ENCODE data around the gene FLYWCH2. TPM values are rescaled to one million over a fixed set of nuclear protein-coding genes. Genes with fewer than 3 reads are reported as not detected.

Gene FLYWCH2
- total and polyA plus RNA-seq, 9 of the 15 experiments (the other 6 are each of a cell fraction or from before 2014, with no cell fraction given) = 0.70 to 55.5 (median 7.6) TPM

DNA sequence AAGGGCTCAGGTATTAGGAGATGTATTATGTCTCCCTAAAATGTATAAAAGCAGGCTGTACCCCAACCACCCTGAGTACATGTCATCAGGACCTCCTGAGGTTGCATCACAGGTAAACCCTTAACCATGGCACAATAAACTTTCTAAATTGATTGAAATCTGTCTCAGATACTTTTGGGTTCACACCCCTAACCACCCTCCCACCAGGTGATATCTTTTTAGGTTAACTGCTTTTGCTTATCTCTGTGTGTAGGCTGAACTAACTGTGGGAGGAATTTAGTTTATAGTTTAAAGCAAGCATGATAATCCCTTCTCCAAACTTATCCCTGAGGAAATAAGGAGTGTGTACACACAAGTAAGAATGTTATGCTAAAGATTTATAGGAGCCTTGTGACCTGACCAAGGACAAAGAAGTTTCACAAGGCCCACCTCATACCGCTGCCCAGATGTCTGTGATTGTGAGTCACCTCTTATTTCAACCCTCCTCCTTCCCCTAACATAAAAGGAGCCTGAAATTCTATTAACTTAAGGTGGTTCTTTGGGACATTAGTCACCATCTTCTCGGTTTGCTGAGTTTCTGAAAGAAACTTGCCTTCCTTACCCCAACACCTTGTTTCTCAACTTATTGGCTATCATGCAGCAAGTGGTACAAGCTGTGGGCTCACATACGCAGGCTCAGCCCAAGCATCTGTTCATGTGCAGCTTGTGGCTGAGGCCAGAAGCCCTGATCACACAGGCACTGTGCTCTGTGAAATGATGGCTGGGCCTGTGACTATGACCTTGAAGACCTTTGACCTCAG lies 36.3 kb upstream of the FLYWCH2 start:
- Histone ChIP-seq H3K79me2 (ENCODE audit: control insufficient read depth, insufficient read depth, low read length) (no peaks in the 10 kb centered on the region), H3K27ac (ENCODE audit: extremely low read depth, low read depth, low read length) (no peak overlapping the region), H3K9me1 (ENCODE audit: control insufficient read depth, insufficient read depth, low read length) (no peaks in the 10 kb centered on the region), H3K9ac (ENCODE audit: insufficient read depth in 1 of 2, low read depth in 2 of 2, low read length in 2 of 2) (no peak overlapping the region), H3K36me3 (ENCODE audit: control insufficient read depth, insufficient read depth, low read length) (no peaks in the 10 kb centered on the region), H3K4me3 (no peak overlapping the region), H2AFZ (ENCODE audit: low read depth, low read length) (no peak overlapping the region), H3K27me3 (ENCODE audit: control insufficient read depth in 2 of 2, insufficient read depth in 2 of 2, low read length in 2 of 2) (peaks cover 7 to 12% of the 10 kb centered on the region in 2 experiments; a peak in 3 of 5 replicates), H4K20me1 (replicated peaks; ENCODE audit: control insufficient read depth, insufficient read depth, low read length) (no peaks in the 10 kb centered on the region), H3K4me2 (ENCODE audit: insufficient read depth, low read length) (no peak overlapping the region), H3K4me1 (replicated peaks in 1 of 2; ENCODE audit: control insufficient read depth in 2 of 2, insufficient read depth in 2 of 2, low read length in 2 of 2) (peaks cover 9 to 26% of the 10 kb centered on the region in 2 experiments; a peak in 3 of 5 replicates), H3K9me3 (replicated peaks; ENCODE audit: control insufficient read depth, insufficient read depth, low read depth, low read length) (no peaks in the 10 kb centered on the region)
- ATAC-seq (no peak), DNase-seq (ENCODE audit: extremely low read depth in 1 of 4, low spot score in 3 of 4) (no peak), FAIRE-seq (no peak)
- BruUV-seq (replicated peaks) = no TSS peak
- no peak for TF ChIP-seq CEBPG (CRISPR knock-in tag; IDR thresholded peaks at IDR 0.05)
- peak in 1 of 2 experiments; percentile 42; a peak in 2 of 4 replicates for TF ChIP-seq CEBPG (tag; conservative IDR thresholded peaks at IDR 0.05 in 1 of 2, IDR thresholded peaks at IDR 0.05 in 1 of 2)
- TF ChIP-seq, protein P1, sequence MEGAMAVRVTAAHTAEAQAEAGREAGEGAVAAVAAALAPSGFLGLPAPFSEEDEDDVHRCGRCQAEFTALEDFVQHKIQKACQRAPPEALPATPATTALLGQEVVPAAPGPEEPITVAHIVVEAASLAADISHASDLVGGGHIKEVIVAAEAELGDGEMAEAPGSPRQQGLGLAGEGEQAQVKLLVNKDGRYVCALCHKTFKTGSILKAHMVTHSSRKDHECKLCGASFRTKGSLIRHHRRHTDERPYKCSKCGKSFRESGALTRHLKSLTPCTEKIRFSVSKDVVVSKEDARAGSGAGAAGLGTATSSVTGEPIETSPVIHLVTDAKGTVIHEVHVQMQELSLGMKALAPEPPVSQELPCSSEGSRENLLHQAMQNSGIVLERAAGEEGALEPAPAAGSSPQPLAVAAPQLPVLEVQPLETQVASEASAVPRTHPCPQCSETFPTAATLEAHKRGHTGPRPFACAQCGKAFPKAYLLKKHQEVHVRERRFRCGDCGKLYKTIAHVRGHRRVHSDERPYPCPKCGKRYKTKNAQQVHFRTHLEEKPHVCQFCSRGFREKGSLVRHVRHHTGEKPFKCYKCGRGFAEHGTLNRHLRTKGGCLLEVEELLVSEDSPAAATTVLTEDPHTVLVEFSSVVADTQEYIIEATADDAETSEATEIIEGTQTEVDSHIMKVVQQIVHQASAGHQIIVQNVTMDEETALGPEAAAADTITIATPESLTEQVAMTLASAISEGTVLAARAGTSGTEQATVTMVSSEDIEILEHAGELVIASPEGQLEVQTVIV (CRISPR knock-in tag; IDR thresholded peaks at IDR 0.05; ENCODE audit: borderline replicate concordance) = no peak
- intact Hi-C loops (cut with micrococcal nuclease) = no loop called here
- in situ Hi-C loops (cut with MboI) = no loop called here
- 19% methylated on average over 3 of the region's 3 CpGs for WGBS (ENCODE audit: insufficient coverage, low coverage, missing lambda C conversion rate)
- ChIA-PET POLR2A (no interaction called here), CTCF (ENCODE audit: low intra/inter-chr PET ratio) (no interaction called here)
